Mammary epithelial cell (primary cell): ENCODE data around the gene POLRMT.
A peak's percentile ranks its signal among the peaks of the same experiment; 100 is the strongest.

Source experiments
- EZH2 ChIP-seq: IDR thresholded peaks from 2 replicates; pipeline ENCODE4 v1.6.1; 2012; ENCODE audit warnings: low read length, inconsistent platforms, borderline replicate concordance
- TF ChIP-seq, protein P1 (sequence below), 2 donors: IDR thresholded peaks in 1 of 2; conservative IDR thresholded peaks in 1 of 2; 2 replicates each; pipeline ENCODE4 v1.5.1; 2011 to 2012; ENCODE audit warnings: inconsistent platforms in 2 of 2, low read length in 2 of 2, mild to moderate bottlenecking in 2 of 2, control low read depth in 1 of 2, low read depth in 1 of 2; ENCODE audit not compliant: insufficient read depth in 1 of 2; ENCODE audit errors: extremely low read depth in 1 of 2

DNA sequence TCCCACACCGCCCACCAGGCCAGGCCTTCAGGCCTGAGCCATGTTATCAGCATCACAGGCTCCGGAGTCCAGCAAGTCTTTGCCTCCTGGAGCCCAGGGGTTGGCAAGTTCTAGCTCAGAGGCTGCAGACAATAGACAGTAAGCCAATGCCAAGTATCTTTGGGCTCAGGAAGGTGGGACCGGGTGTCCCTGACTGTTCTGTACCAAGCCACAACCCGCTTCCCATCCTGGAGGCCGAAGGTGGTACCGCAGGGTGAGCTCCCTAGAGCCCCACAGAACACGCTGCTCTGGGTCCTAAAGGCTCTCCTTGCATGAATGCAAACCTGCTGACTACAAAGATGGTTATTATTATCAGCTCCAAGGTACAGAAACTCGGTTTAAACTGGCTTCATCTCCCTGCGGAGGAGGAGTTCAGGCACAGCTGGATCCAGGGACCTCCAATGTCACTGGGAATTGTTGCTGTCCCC, 37.3 kb upstream of the POLRMT start:
- TF ChIP-seq, protein P1, sequence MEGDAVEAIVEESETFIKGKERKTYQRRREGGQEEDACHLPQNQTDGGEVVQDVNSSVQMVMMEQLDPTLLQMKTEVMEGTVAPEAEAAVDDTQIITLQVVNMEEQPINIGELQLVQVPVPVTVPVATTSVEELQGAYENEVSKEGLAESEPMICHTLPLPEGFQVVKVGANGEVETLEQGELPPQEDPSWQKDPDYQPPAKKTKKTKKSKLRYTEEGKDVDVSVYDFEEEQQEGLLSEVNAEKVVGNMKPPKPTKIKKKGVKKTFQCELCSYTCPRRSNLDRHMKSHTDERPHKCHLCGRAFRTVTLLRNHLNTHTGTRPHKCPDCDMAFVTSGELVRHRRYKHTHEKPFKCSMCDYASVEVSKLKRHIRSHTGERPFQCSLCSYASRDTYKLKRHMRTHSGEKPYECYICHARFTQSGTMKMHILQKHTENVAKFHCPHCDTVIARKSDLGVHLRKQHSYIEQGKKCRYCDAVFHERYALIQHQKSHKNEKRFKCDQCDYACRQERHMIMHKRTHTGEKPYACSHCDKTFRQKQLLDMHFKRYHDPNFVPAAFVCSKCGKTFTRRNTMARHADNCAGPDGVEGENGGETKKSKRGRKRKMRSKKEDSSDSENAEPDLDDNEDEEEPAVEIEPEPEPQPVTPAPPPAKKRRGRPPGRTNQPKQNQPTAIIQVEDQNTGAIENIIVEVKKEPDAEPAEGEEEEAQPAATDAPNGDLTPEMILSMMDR (conservative IDR thresholded peaks at IDR 0.05 in 1 of 2, IDR thresholded peaks at IDR 0.05 in 1 of 2; ENCODE audit: extremely low read depth in 1 of 2, insufficient read depth in 1 of 2, low read depth in 1 of 2, low read length in 2 of 2): peak in 1 of 2 donors; percentile 1
- no peak for TF ChIP-seq EZH2
